Stomach smooth muscle (tissue), 2 donors: Measurements from ENCODE around the gene ZBTB8B.

Experiments
- H3K27ac ChIP-seq: one replicate; pipeline ENCODE4 v1.7.0; 2013; ENCODE audit warnings: mild to moderate bottlenecking, low read length, inconsistent platforms
- H3K27me3 ChIP-seq, 2 donors: one replicate each; pipeline ENCODE4 v1.7.0; 2013; ENCODE audit warnings: low read length in 2 of 2; ENCODE audit not compliant: insufficient read depth in 2 of 2, control insufficient read depth in 1 of 2
- H3K36me3 ChIP-seq, 2 donors: one replicate each; pipeline ENCODE4 v1.7.0; 2013; ENCODE audit warnings: low read length in 2 of 2; ENCODE audit not compliant: control insufficient read depth in 2 of 2, insufficient read depth in 2 of 2
- H3K4me1 ChIP-seq: one replicate; pipeline ENCODE4 v1.7.0; 2013; ENCODE audit warnings: low read length; ENCODE audit not compliant: control insufficient read depth, insufficient read depth
- H3K4me3 ChIP-seq, 2 donors: one replicate each; pipeline ENCODE4 v1.7.0; 2013; ENCODE audit warnings: low read length in 2 of 2
- H3K9ac ChIP-seq, 2 donors: one replicate each; pipeline ENCODE4 v1.7.0; 2013; ENCODE audit warnings: low read length in 2 of 2, mild to moderate bottlenecking in 1 of 2
- H3K9me3 ChIP-seq, 2 donors: one replicate each; pipeline ENCODE4 v1.7.0; 2013; ENCODE audit warnings: low read length in 2 of 2; ENCODE audit not compliant: control insufficient read depth in 2 of 2
- donor health status: healthy.
- donor health status: Pancreatic carcinoma.

ZBTB8B gene

GRCh38 chr1:32507021-32507420 lies 42.1 kb downstream of the ZBTB8B start:
- Histone ChIP-seq H3K4me3 (no peak overlapping the region), H3K9me3 (no peaks in the 10 kb centered on the region), H3K27me3 (no peaks in the 10 kb centered on the region), H3K4me1 (no peaks in the 10 kb centered on the region), H3K9ac (no peak overlapping the region), H3K27ac (no peak overlapping the region), H3K36me3 (no peaks in the 10 kb centered on the region)

GRCh38 chr1:32508761-32509160 lies 43.9 kb downstream of the ZBTB8B start:
- Histone ChIP-seq H3K4me1 (no peaks in the 10 kb centered on the region), H3K9ac (no peak overlapping the region), H3K36me3 (no peaks in the 10 kb centered on the region), H3K27ac (no peak overlapping the region), H3K4me3 (no peak overlapping the region), H3K27me3 (no peaks in the 10 kb centered on the region), H3K9me3 (no peaks in the 10 kb centered on the region)

DNA sequence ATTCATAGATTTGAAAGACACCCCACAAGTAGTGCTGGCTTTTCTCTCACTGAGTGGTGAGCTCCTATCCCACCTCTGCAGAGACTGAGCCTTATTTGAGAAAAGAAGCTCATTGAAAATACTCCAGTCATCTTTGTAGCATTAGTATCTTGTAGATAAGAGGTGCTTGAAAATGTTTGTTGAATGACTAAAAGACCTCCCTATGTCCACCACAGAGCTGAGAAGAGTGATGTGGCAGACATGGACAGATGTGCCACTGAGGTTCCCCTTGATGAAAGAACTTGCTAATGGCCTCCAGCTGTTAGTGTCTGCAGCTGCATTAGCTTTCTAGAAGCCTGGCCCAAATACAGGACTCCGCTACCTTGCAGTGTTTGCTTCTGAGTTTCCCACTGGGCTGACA lies 45.1 kb downstream of the ZBTB8B start:
- no peak overlapping the region for H3K27ac ChIP-seq
- no peak overlapping the region for H3K4me3 ChIP-seq
- H3K9ac ChIP-seq = no peak overlapping the region
- no peaks in the 10 kb centered on the region for H3K9me3 ChIP-seq
- no peaks in the 10 kb centered on the region for H3K4me1 ChIP-seq
- no peaks in the 10 kb centered on the region for H3K36me3 ChIP-seq
- H3K27me3 ChIP-seq = no peaks in the 10 kb centered on the region
